SK-N-SH treated with all-trans-retinoic acid at 6 μM for 48 hours (cell line): ENCODE results near the gene ADGRV1.

Source experiments
- ARNTL ChIP-seq: fragments of 450-650 bp; formaldehyde crosslinking; IDR thresholded peaks from 2 replicates; pipeline ENCODE4 v1.5.0; 2020; ENCODE audit warnings: low read depth, mild to moderate bottlenecking, moderate library complexity, borderline replicate concordance
- BACH2 ChIP-seq: fragments of 250-450 bp; sonication (Bioruptor Pico); IDR thresholded peaks from 2 replicates; pipeline ENCODE4 v1.9.0; 2021; ENCODE audit warnings: mild to moderate bottlenecking, borderline replicate concordance
- CREB5 ChIP-seq: fragments of 250-450 bp; sonication (Bioruptor Pico); IDR thresholded peaks from 2 replicates; pipeline ENCODE4 v1.5.1; 2020; ENCODE audit warnings: low read depth, mild to moderate bottlenecking, moderate library complexity
- CSRNP3 ChIP-seq: fragments of 250-450 bp; sonication (Bioruptor Pico); IDR thresholded peaks from 2 replicates; pipeline ENCODE4 v1.5.1; 2021; ENCODE audit warnings: mild to moderate bottlenecking, moderate library complexity
- GLIS3 ChIP-seq: fragments of 250-450 bp; sonication (Bioruptor Pico); IDR thresholded peaks from 2 replicates; pipeline ENCODE4 v1.5.0; 2020; ENCODE audit warnings: mild to moderate bottlenecking, moderate library complexity
- PATZ1 ChIP-seq: fragments of 250-450 bp; sonication (Bioruptor Pico); IDR thresholded peaks from 2 replicates; pipeline ENCODE4 v1.8.0; 2020; ENCODE audit warnings: mild to moderate bottlenecking, moderate library complexity, borderline replicate concordance
- PPARA ChIP-seq: fragments of 250-450 bp; sonication (Bioruptor Pico); IDR thresholded peaks from 2 replicates; pipeline ENCODE4 v1.5.0; 2020; ENCODE audit warnings: mild to moderate bottlenecking, borderline replicate concordance
- RARB ChIP-seq: fragments of 250-450 bp; sonication (Bioruptor Pico); IDR thresholded peaks from 2 replicates; pipeline ENCODE4 v1.8.0; 2021; ENCODE audit warnings: mild to moderate bottlenecking, moderate library complexity
- SNAI2 ChIP-seq: fragments of 250-450 bp; sonication (Bioruptor Pico); IDR thresholded peaks from 2 replicates; pipeline ENCODE4 v1.5.0; 2020; ENCODE audit warnings: mild to moderate bottlenecking, moderate library complexity
- TCF4 ChIP-seq: fragments of 250-450 bp; sonication (Bioruptor Pico); IDR thresholded peaks from 2 replicates; pipeline ENCODE4 v1.8.0; 2021; ENCODE audit warnings: mild to moderate bottlenecking, moderate library complexity, borderline replicate concordance
- TSHZ2 ChIP-seq: fragments of 250-450 bp; sonication (Bioruptor Pico); IDR thresholded peaks from 2 replicates; pipeline ENCODE4 v1.5.0; 2020; ENCODE audit warnings: mild to moderate bottlenecking, moderate library complexity
- ZC3H10 ChIP-seq: fragments of 250-450 bp; sonication (Bioruptor Pico); IDR thresholded peaks from 2 replicates; pipeline ENCODE4 v1.5.1; 2021; ENCODE audit warnings: mild to moderate bottlenecking, moderate library complexity
- ZFP3 ChIP-seq: fragments of 250-450 bp; sonication (Bioruptor Pico); IDR thresholded peaks from 2 replicates; pipeline ENCODE4 v1.5.0; 2020; ENCODE audit warnings: mild to moderate bottlenecking, moderate library complexity
- ZNF565 ChIP-seq: fragments of 450-650 bp; formaldehyde crosslinking; conservative IDR thresholded peaks from 2 replicates; pipeline ENCODE4 v1.5.0; 2020; ENCODE audit warnings: low read depth, mild to moderate bottlenecking, moderate library complexity

- TF ChIP-seq BACH2 (no peak), ZC3H10 (CRISPR knock-in tag) (no peak), RARB (CRISPR knock-in tag) (no peak), CSRNP3 (CRISPR knock-in tag) (no peak), ZNF565 (no peak), ZFP3 (CRISPR knock-in tag) (no peak), GLIS3 (CRISPR knock-in tag) (no peak), CREB5 (CRISPR knock-in tag) (no peak), SNAI2 (CRISPR knock-in tag) (no peak), PATZ1 (CRISPR knock-in tag) (no peak), TCF4 (CRISPR knock-in tag) (no peak), ARNTL (no peak), PPARA (no peak), TSHZ2 (CRISPR knock-in tag) (no peak)
Measured at GRCh38 chr5:91018712-91019371, 460.2 kb downstream of the ADGRV1 start.
